ENCODE measurements around the gene ARHGAP31.

The ARHGAP31 gene

DNA sequence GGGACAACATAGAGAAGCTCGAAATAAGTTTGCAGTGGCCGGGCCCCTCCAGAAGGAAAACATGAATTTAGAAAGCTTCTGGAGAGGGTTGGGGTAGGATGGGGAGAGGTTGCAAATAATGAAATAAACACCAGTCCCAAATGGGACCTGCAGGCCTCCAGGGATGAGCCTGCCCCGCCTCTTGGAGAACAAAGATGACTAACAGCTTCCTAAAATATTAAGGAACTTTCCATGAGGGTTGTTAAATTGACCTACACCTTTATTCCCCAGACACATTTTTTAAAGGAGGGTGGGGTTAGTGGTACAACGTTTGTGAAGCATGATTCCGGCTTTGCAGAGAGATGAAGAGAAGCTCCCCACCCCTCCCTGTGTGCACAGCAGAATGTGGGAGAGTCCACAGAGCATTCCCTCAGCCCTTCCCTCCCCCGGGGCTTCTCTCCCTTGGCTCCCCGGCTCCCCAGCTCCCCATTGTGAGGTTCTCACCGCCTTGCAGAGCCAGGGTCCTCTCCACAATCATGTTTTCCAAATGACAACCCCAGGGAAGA, 84.1 kb downstream of the ARHGAP31 start:
- no peak for DNase-seq

DNA sequence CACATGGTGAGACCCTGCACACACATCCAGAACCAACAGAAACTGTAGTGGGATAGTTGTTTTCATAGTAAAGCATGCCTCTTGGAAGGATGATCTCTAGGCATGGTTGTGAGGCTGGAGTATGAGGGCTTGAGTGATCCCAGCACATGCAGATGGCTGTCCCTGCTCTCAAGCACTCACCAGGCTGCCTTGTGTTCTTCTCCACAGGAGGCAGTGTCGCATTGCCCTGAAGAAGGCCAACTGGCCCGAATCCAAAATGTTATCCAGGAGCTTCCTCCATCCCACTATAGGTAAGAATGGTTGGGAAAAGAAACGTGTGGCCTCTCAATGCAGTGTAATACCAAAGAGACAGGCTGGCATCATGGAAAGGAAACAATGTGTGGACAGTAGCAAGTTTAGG, 86.5 kb downstream of the ARHGAP31 start:
- no peak for DNase-seq

DNA sequence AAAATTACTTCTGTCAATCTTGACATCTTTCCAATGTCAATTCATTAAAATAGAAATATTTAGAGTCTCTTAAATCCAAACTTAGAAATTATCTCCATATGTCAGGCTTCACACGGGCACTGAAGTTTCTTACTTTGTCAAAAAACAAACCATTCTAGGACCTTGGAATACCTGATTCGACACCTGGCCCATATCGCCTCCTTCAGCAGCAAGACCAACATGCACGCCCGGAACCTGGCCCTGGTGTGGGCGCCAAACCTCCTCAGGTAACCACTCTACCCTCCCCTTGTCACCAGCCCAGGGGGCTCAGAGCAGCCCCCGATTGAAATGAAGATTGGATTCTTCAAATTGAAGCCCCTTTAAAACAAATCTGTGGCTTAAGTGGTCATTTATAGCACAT, 88.0 kb downstream of the ARHGAP31 start:
- no peak for DNase-seq

DNA sequence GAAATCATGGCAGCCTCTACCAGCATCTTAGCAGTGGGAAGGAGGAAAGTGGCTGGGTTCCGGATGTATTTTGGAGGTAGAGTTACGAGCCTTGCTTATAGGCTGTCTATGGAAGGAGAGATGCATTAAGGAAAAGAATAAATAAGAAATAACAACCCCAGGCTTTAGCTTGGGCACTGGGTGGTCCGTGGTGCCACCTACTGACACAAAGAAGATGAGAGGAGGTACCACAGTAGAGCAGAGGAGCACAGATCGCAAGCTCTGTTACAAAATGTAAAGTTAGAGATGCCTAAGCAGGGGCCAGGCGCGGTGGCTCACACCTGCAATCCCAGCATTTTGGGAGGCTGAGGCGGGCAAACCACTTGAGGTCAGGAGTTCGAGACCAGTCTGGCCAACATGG, 94.4 kb downstream of the ARHGAP31 start:
- peak in 1 of 56 donors; percentile 5 for DNase-seq

DNA sequence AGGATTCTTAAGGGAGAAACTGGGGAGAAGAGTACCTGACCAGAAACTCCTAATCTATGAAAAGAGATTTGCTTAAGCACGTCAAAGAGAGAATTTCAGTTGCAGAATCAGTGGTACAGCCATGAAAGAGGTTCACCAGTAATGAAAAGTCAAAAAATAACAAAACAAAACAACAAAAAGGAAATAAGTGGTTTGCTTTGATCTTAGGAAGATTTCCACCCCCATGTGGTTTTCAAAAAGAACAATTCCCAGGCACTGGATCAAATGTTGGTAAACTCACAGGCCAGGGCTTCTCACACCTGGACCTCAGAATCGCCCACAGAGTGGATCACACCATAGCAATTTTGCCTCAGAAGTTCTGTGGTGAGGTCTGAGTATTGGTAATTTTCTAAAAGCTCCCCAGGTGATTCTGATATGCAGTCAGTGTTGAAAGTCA, 101.8 kb downstream of the ARHGAP31 start:
- no peak for DNase-seq

DNA sequence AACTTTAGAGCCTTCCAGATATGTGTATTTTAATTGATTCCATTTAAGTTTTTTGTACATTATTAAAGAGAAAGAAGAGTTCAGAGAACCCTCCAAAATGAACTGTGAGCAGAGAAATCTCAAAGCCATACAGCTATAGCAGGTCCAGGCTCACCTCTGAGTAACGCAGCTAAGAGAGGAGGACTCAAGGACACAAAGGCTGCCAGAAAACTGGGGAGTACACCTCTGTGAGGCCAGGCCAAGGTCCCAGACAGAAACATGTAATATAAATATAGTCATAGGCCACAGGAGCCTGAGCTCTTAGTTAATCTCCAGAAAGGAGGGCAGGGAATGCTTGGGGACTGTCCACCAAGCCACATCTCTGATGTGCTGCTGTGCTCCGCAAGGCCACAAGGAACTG, 102.7 kb downstream of the ARHGAP31 start:
- DNase-seq, result no peak

DNA sequence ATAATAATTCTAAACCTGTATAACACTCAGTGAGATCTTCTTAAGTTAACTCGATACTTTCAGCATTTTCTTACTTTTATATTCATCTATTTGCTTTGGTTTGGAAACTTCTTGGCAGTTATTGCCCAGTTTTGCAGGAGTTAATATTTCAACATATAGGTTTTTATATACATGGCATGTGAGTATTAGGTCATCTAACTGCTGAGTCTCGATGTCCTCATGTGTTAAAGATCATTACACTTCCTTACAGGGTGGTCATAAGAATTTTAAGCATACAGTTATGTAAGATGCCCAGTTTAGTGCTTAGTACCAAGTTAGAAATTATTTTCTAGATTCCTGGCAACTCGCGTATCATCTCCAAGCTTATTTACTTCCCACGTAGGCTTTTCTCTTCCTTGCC, 106.3 kb downstream of the ARHGAP31 start:
- DNase-seq, result no peak

DNA sequence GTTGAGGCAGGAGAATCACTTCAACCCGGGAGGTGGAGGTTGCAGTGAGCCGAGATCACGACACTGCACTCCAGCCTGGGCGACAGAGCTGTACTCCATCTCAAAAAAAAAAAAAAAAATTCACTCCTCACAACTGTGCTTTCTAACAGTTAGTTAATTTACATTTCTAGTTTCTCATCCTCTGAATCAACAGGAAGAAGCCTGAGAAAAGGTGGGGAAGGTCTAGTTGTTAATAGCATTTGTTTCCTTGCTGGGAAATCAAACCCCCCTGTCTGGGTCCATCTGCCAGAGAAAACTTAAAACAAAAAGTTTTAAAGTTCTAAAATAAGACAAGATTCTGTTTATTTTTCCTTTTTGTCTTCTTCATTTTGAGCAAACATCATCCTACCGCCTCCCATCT, 106.9 kb downstream of the ARHGAP31 start:
- no peak for DNase-seq

- no peak for DNase-seq
Measured at GRCh38 chr3:119401503-119402440, 107.6 kb downstream of the ARHGAP31 start.

GRCh38 chr3:119402791-119403190, 108.6 kb downstream of the ARHGAP31 start:
- DNase-seq, result no peak

DNA sequence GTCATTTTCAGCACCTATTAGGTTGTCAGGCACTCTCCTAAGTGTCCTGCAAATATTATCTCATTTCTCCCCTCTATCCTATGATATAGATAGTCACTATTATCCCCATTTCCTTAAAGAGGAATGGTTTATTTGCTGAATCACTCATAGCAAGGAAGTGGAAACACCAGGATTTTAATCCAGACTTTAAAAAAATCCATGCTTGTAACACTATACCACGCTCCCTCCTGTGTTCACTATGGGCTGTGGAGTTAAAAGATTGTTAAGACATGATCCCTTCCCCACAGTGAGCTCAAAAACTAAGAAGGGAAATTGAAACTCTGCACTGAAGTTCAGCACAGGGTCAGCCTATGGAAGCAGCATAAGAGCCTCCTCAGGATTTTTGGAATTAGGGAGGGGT, 109.0 kb downstream of the ARHGAP31 start:
- DNase-seq, result no peak

DNA sequence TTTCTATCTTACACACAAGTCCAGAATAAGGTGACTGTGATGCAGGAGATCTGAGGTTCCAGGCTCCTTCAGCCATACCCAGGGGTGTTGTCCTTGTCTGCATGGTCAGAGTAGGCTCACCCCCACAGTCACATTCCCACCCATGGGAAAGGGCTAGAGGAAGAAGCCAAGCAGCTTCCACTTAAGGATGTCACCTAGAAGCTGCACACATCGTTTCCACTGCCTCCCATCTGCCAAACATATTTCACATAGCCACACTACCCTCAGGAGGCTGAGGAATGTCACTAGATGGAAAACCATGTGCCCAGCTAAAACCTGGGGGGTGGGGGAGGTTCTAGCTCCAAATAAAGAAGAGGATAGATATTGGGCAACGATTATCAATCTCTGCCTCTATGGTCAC, 111.1 kb downstream of the ARHGAP31 start:
- DNase-seq, result no peak

DNA sequence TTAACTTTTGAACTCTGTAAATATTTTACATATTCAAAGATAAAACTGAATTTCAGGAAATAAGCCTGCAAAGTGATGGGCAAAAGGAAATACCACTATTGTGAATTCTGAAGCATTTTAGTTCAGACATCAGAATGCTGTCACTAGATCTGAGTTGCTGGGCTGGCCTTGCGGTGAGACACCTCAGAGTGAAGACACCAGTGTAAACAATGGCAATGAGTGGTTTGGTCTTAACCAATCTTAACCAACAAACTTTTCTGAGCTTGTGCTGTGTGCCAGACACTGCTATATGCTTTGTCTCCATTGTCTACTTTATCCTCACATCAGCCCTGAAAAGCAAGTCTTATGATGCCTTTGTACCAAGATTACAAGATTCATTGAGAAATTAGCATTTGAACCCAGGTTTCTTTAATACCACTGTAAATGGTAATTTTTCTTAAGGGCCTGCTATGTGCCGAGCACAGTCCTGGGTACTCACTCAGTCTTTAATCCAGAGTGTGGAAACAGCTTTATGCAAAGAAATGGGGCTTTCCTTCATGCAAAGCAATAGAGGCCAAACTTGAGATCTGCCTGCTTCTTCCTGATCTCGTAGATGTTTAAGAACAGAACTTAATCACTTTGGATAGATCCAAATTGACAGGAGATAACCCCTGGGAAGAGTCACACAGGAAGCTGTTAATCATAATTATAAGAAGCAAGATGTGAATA, 114.2 kb downstream of the ARHGAP31 start:
- DNase-seq, result no peak

GRCh38 chr3:119409844-119410243, 115.7 kb downstream of the ARHGAP31 start:
- DNase-seq, result no peak

DNA sequence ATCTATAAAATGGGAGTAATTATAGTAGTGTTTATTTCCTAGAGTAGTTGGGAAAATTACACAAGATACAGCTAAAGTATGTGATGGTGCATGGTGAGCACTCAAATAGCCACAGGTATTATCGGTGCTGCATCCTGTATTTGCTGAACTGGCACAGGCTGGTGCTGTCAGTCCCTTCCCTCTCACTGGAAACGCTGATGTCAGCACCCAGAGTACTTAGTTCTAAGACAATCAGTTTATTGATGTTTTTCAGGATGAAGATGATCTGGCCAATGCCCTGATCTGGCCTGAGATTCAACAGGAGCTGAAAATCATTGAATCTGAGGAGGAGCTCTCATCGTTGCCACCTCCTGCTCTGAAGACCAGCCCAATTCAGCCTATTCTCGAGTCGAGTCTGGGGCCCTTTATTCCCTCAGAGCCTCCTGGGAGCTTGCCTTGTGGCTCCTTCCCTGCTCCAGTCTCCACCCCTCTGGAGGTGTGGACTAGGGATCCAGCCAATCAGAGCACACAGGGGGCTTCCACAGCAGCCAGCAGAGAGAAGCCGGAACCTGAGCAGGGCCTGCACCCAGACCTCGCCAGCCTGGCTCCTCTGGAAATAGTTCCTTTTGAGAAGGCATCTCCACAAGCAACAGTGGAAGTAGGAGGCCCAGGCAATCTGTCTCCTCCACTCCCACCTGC, 119.6 kb downstream of the ARHGAP31 start:
- DNase-seq, result peak in 1 of 56 donors; percentile 3

- no peak for DNase-seq
Measured at GRCh38 chr3:119416873-119417272, 122.7 kb downstream of the ARHGAP31 start.

- no peak for DNase-seq
Measured at GRCh38 chr3:119417771-119418512, 123.8 kb downstream of the ARHGAP31 start.

DNA sequence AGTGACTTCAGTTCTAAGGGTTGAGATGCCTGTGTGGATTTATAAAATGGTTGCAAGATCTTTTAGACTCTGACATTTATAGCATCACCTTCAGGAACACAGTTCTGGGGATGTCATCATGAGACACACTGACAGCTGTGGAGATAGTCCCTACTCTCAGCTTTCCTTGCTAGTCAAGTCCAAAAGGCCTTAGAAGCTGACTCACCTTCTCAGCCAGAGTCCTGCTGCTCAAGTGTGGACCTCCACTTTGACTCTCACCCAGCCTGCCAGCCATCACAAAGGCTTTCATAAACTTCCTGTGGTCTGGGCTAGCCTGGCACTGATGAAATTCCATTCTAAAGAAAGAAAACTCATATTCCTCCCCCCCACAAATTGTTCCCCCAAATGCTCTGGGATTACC, 124.5 kb downstream of the ARHGAP31 start:
- DNase-seq, result no peak

DNA sequence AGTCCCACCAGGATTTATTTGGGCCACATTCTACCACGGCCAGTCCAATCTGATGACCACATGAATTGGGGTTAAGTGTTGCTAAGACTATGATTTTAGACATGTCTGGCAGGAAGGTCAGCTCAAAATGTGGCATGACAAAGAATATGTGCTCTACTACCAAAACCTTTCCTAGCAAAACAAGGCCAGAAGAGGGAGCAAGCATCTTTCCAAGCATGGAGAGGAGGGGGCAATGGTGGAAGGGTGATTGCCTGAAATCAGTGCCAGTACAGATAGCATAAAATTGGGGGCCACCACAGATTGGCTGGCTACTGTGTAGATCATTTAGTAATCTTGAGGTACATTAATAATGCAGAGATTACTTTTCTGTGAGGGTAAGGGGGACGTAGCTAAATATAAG, 126.0 kb downstream of the ARHGAP31 start:
- DNase-seq, result no peak

DNA sequence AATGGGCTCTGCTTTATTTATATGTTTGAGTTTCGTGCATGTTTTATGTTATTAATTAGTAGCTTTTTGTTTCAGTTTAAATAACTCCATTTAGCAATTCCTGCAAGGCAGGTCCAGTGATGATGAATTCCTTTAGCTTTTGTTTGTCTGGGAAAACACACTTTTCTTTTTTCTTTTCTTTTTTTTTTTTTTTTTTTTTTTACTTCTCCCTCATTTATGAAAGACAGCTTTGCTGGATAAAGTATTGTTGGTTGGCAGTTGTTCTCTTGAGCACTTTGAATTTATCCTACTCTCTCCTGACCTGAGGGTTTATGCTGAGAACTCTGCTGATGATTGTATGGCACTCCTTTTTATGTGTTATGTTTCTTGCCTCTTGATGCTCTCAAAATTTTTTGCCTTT, 133.5 kb downstream of the ARHGAP31 start:
- DNase-seq, result no peak

- no peak for DNase-seq
Measured at GRCh38 chr3:119428538-119428937, 134.4 kb downstream of the ARHGAP31 start.
